ENCODE results near the gene KCNQ1. TPM values are rescaled to one million over a fixed set of nuclear protein-coding genes. Genes with fewer than 3 reads are reported as not detected.

Gene KCNQ1
- total and polyA plus RNA-seq, 2 of the 13 experiments (the other 11 are each of a cell fraction or from before 2014, with no cell fraction given): 0.02 to 0.08 TPM

GRCh38 chr11:2728128-2728662, 283.4 kb downstream of the KCNQ1 start (continued):
- TF ChIP-seq HNF1A (IDR thresholded peaks at IDR 0.05; ENCODE audit: low read depth): no peak
- no peak for TF ChIP-seq HNF1A (CRISPR knock-in tag; IDR thresholded peaks at IDR 0.05; ENCODE audit: borderline replicate concordance)
- no peak for TF ChIP-seq ZBTB42 (CRISPR knock-in tag; IDR thresholded peaks at IDR 0.05)
- no peak for TF ChIP-seq MBD4 (IDR thresholded peaks at IDR 0.05; ENCODE audit: borderline replicate concordance, low read length)
- TF ChIP-seq ZNF431 (CRISPR knock-in tag; IDR thresholded peaks at IDR 0.05; ENCODE audit: borderline replicate concordance, low read depth): no peak
- no peak for TF ChIP-seq MAF1 (CRISPR knock-in tag; IDR thresholded peaks at IDR 0.05; ENCODE audit: borderline replicate concordance)
- no peak for TF ChIP-seq ELK4 (CRISPR knock-in tag; IDR thresholded peaks at IDR 0.05; ENCODE audit: borderline replicate concordance)
- TF ChIP-seq ZKSCAN8 (CRISPR knock-in tag; IDR thresholded peaks at IDR 0.05; ENCODE audit: borderline replicate concordance): no peak
- no peak for TF ChIP-seq ZMYM2 (CRISPR knock-in tag; IDR thresholded peaks at IDR 0.05)
- TF ChIP-seq GATAD2A (CRISPR knock-in tag; IDR thresholded peaks at IDR 0.05): no peak
- TF ChIP-seq ZNF343 (CRISPR knock-in tag; IDR thresholded peaks at IDR 0.05): no peak
- TF ChIP-seq ZBED4 (CRISPR knock-in tag; IDR thresholded peaks at IDR 0.05; ENCODE audit: borderline replicate concordance): no peak
- TF ChIP-seq ISL2 (CRISPR knock-in tag; IDR thresholded peaks at IDR 0.05): no peak
- TF ChIP-seq HNF1B (CRISPR knock-in tag; IDR thresholded peaks at IDR 0.05): 0 out of 2 replicates have a peak, but pooled peaks have one; percentile 1
- 0 out of 2 replicates have a peak, but pooled peaks have one; percentile 35 for TF ChIP-seq ZSCAN5A (CRISPR knock-in tag; IDR thresholded peaks at IDR 0.05; ENCODE audit: borderline replicate concordance)
- no peak for TF ChIP-seq ZNF234 (CRISPR knock-in tag; conservative IDR thresholded peaks at IDR 0.05)
- TF ChIP-seq MAZ (IDR thresholded peaks at IDR 0.05; ENCODE audit: borderline replicate concordance, low read depth, low read length): no peak
- no peak for TF ChIP-seq MAZ (CRISPR knock-in tag; IDR thresholded peaks at IDR 0.05; ENCODE audit: low read depth)

Measured in HepG2 (cell line).